SK-N-SH (cell line): ENCODE results near the gene FPR2. TPM values are rescaled to one million over a fixed set of nuclear protein-coding genes. Genes with fewer than 3 reads are reported as not detected.
A peak's percentile ranks its signal among the peaks of the same experiment; 100 is the strongest.

Experiments
- CTCF ChIA-PET: fragments of 300-600, 350-600 bp; formaldehyde crosslinking; extraction: SDS; loops from one replicate; lab custom pipeline; 2021; lab: Yijun Ruan, JAX
- POLR2A ChIA-PET: fragments of 350-600 bp; sonication (Branson Sonifier 250); formaldehyde crosslinking; extraction: SDS; loops from one replicate; lab custom pipeline; 2020; ENCODE audit warnings: antibody characterized with exemption, inconsistent platforms; lab: Yijun Ruan, JAX
- DNase-seq: peaks from one replicate; pipeline ENCODE4 v3.0.0; 2012
- H2AFZ ChIP-seq: fragments of 200-600 bp; sonication (generic); 2 replicates; pipeline ENCODE4 v1.8.1; 2016; ENCODE audit warnings: antibody characterized with exemption, mild to moderate bottlenecking, low read depth
- H3F3A ChIP-seq: fragments of 200-600 bp; sonication (generic); replicated peaks from 2 replicates; pipeline ENCODE3; 2016; ENCODE audit warnings: antibody characterized with exemption, mild to moderate bottlenecking; ENCODE audit not compliant: insufficient read depth
- H3K27ac ChIP-seq, 2 experiments: fragments of 200-500 bp in 1 of 2; fragments of 200-600 bp in 1 of 2; sonication (Bioruptor generic) in 1 of 2; sonication (generic), shearing (Covaris generic) in 1 of 2; 2 replicates each; pipeline versions ENCODE4 v1.5.1 to v1.6.1; 2014 to 2016; ENCODE audit warnings: low read depth in 2 of 2, inconsistent platforms in 1 of 2, low read length in 1 of 2, mild to moderate bottlenecking in 1 of 2, mixed read lengths in 1 of 2
- H3K27me3 ChIP-seq: fragments of 200-600 bp; sonication (generic), shearing (Covaris generic); 2 replicates; pipeline ENCODE4 v1.6.1; 2016; ENCODE audit warnings: mixed run types; ENCODE audit not compliant: insufficient read depth
- H3K36me3 ChIP-seq, 2 experiments: fragments of 200-500 bp in 1 of 2; fragments of 200-600 bp in 1 of 2; sonication (Bioruptor generic) in 1 of 2; sonication (generic) in 1 of 2; replicated peaks in 1 of 2; 2 replicates each; pipeline versions ENCODE3 to v1.5.1; 2014 to 2016; ENCODE audit warnings: low read length in 1 of 2, mild to moderate bottlenecking in 1 of 2; ENCODE audit not compliant: insufficient read depth in 2 of 2, control insufficient read depth in 1 of 2
- H3K4me1 ChIP-seq, 2 experiments: fragments of 200-500 bp in 1 of 2; fragments of 200-600 bp in 1 of 2; sonication (Bioruptor generic) in 1 of 2; sonication (generic), shearing (Covaris generic) in 1 of 2; 2 replicates each; pipeline versions ENCODE4 v1.5.1 to v1.6.1; 2014 to 2016; ENCODE audit warnings: low read depth in 1 of 2, low read length in 1 of 2, mixed run types in 1 of 2; ENCODE audit not compliant: insufficient read depth in 2 of 2, control insufficient read depth in 1 of 2
- H3K4me2 ChIP-seq: fragments of 200-600 bp; sonication (generic), shearing (Covaris generic); 2 replicates; pipeline ENCODE4 v1.6.1; 2017; ENCODE audit warnings: mixed run types
- H3K4me3 ChIP-seq, 2 experiments: fragments of 200-500 bp in 1 of 2; fragments of 200-600 bp in 1 of 2; sonication (Bioruptor generic) in 1 of 2; sonication (generic), shearing (Covaris generic) in 1 of 2; 2 replicates each; pipeline versions ENCODE4 v1.5.1 to v1.8.1; 2014 to 2016; ENCODE audit warnings: low read depth in 2 of 2, inconsistent platforms in 1 of 2, low read length in 1 of 2, mild to moderate bottlenecking in 1 of 2, mixed read lengths in 1 of 2, moderate library complexity in 1 of 2
- H3K79me2 ChIP-seq: fragments of 200-600 bp; sonication (generic); 2 replicates; pipeline ENCODE4 v1.8.1; 2017; ENCODE audit warnings: mild to moderate bottlenecking; ENCODE audit not compliant: insufficient read depth
- H3K9ac ChIP-seq: fragments of 200-600 bp; sonication (generic); 2 replicates; pipeline ENCODE4 v1.6.1; 2017; ENCODE audit warnings: mixed run types
- H3K9me2 ChIP-seq: fragments of 200-600 bp; sonication (generic); 2 replicates; pipeline ENCODE4 v1.6.1; 2017; ENCODE audit warnings: mixed run types
- H3K9me3 ChIP-seq: fragments of 200-600 bp; sonication (generic); 2 replicates; pipeline ENCODE4 v1.6.1; 2017; ENCODE audit warnings: mixed run types, mild to moderate bottlenecking, moderate library complexity
- H4K20me1 ChIP-seq: fragments of 200-600 bp; sonication (generic); 2 replicates; pipeline ENCODE4 v1.6.1; 2017; ENCODE audit warnings: mild to moderate bottlenecking, mixed run types; ENCODE audit not compliant: insufficient read depth
- CTCF ChIP-seq: fragments of 200-600 bp; sonication (generic); IDR thresholded peaks from 2 replicates; pipeline ENCODE4 v1.6.1; 2017; ENCODE audit warnings: antibody characterized with exemption, mild to moderate bottlenecking, moderate library complexity
- EP300 ChIP-seq, 2 experiments: IDR thresholded peaks; 2 replicates each; pipeline versions ENCODE4 v1.4.0 to v1.6.1; 2012; ENCODE audit warnings: borderline replicate concordance in 1 of 2, low read depth in 1 of 2, low read length in 1 of 2
- EZH2phosphoT487 ChIP-seq: fragments of 200-600 bp; sonication (generic); IDR thresholded peaks from 2 replicates; pipeline ENCODE4 v1.6.1; 2017; ENCODE audit warnings: low read depth, mixed run types, mild to moderate bottlenecking, antibody characterized with exemption, moderate library complexity, borderline replicate concordance
- FOSL2 ChIP-seq: IDR thresholded peaks from 2 replicates; pipeline ENCODE4 v1.4.0; 2012; ENCODE audit warnings: low read depth, mild to moderate bottlenecking, moderate library complexity, borderline replicate concordance
- FOXJ3 ChIP-seq: sonication (generic); formaldehyde crosslinking; IDR thresholded peaks from 2 replicates; pipeline ENCODE4 v1.5.1; 2020; ENCODE audit warnings: mild to moderate bottlenecking, missing genetic modification reagents
- FOXM1 ChIP-seq: IDR thresholded peaks from 2 replicates; pipeline ENCODE4 v1.4.0; 2012; ENCODE audit warnings: low read depth, mild to moderate bottlenecking
- GABPA ChIP-seq: IDR thresholded peaks from 2 replicates; pipeline ENCODE4 v1.4.0; 2012; ENCODE audit warnings: low read depth, mild to moderate bottlenecking
- JUND ChIP-seq: IDR thresholded peaks from 2 replicates; pipeline ENCODE4 v1.4.0; 2012
- MAX ChIP-seq: IDR thresholded peaks from 2 replicates; pipeline ENCODE4 v1.4.0; 2012; ENCODE audit warnings: low read depth
- MEF2A ChIP-seq: IDR thresholded peaks from 2 replicates; pipeline ENCODE4 v1.4.0; 2012; ENCODE audit warnings: low read depth, borderline replicate concordance
- MXI1 ChIP-seq: IDR thresholded peaks from 2 replicates; pipeline ENCODE4 v1.6.1; 2012; ENCODE audit warnings: mild to moderate bottlenecking, low read depth, low read length, improper control_type of control experiment
- POLR2AphosphoS5 ChIP-seq: IDR thresholded peaks from 2 replicates; pipeline ENCODE4 v1.6.1; 2012; ENCODE audit warnings: low read depth, low read length
- RAD21 ChIP-seq: IDR thresholded peaks from 2 replicates; pipeline ENCODE4 v1.6.1; 2012; ENCODE audit warnings: mild to moderate bottlenecking, low read length
- RFX5 ChIP-seq: IDR thresholded peaks from 2 replicates; pipeline ENCODE4 v1.6.1; 2012; ENCODE audit warnings: mild to moderate bottlenecking, improper control_type of control experiment, low read length
- SIN3A ChIP-seq: IDR thresholded peaks from 2 replicates; pipeline ENCODE4 v1.6.1; 2012; ENCODE audit warnings: low read depth, mild to moderate bottlenecking, low read length, moderate library complexity, borderline replicate concordance
- SMC3 ChIP-seq: IDR thresholded peaks from 2 replicates; pipeline ENCODE4 v1.6.1; 2012; ENCODE audit warnings: low read depth, low read length, improper control_type of control experiment
- TAF1 ChIP-seq: IDR thresholded peaks from 2 replicates; pipeline ENCODE4 v1.6.1; 2012; ENCODE audit warnings: low read depth, mild to moderate bottlenecking, low read length, moderate library complexity, borderline replicate concordance
- TCF12 ChIP-seq: IDR thresholded peaks from 2 replicates; pipeline ENCODE4 v1.4.0; 2012
- TEAD4 ChIP-seq: IDR thresholded peaks from 2 replicates; pipeline ENCODE4 v1.4.0; 2012; ENCODE audit warnings: mild to moderate bottlenecking, borderline replicate concordance; ENCODE audit not compliant: insufficient read depth
- USF1 ChIP-seq: IDR thresholded peaks from 2 replicates; pipeline ENCODE4 v1.4.0; 2012; ENCODE audit warnings: low read depth, borderline replicate concordance
- YY1 ChIP-seq: IDR thresholded peaks from 2 replicates; pipeline ENCODE4 v1.4.0; 2012; ENCODE audit warnings: low read depth, mild to moderate bottlenecking
- ZBTB33 ChIP-seq: IDR thresholded peaks from 2 replicates; pipeline ENCODE4 v1.4.0; 2012; ENCODE audit warnings: low read depth, borderline replicate concordance
- WGBS: methylation state at CpG from one replicate; pipeline ENCODE4 v1.1.6; 2017; ENCODE audit warnings: low lambda C conversion rate; 5-methylcytosine and 5-hydroxymethylcytosine counted together
- polyA plus RNA-seq, 3 experiments: library from polyadenylated mRNA; depleted of rRNA; stranded (reverse); fragments of >200 nt; gene quantifications; 2 replicates each; pipeline ENCODE4 v1.2.3, GENCODE V29; 2012

Gene FPR2
- polyA plus RNA-seq, 1 of the 3 experiments (the other 2 are of a cell fraction) = not detected

- no peak overlapping the region for H3K9ac ChIP-seq
- no peaks in the 10 kb centered on the region for H3K9me3 ChIP-seq
- no peaks in the 10 kb centered on the region for H3K4me1 ChIP-seq
- TF ChIP-seq RFX5 = no peak
- TF ChIP-seq TEAD4 = no peak
- TF ChIP-seq GABPA = no peak
- TF ChIP-seq FOXJ3 (CRISPR knock-in tag) = no peak
- TF ChIP-seq RAD21 = no peak
- TF ChIP-seq TCF12 = peak; percentile 26; the same call in 1 of the 2 replicates
- no peaks in the 10 kb centered on the region for H3K79me2 ChIP-seq
- no peak for DNase-seq
- no peak overlapping the region for H3K4me2 ChIP-seq
- H4K20me1 ChIP-seq = no peaks in the 10 kb centered on the region
- no peaks in the 10 kb centered on the region for H3K9me2 ChIP-seq
- H3F3A ChIP-seq = peaks cover 3% of the 10 kb centered on the region
- ChIA-PET POLR2A (no interaction called here), CTCF (no interaction called here)
- H3K4me3 ChIP-seq = no peak overlapping the region
- H3K36me3 ChIP-seq = no peaks in the 10 kb centered on the region
- WGBS = 20% methylated on average over 7 of the region's 7 CpGs
- no peak overlapping the region for H2AFZ ChIP-seq
- no peak overlapping the region for H3K27ac ChIP-seq
- H3K27me3 ChIP-seq = peaks cover 42% of the 10 kb centered on the region; the same call in 1 of the 2 replicates
Observed at GRCh38 chr19:51727349-51727880, 33.6 kb upstream of the FPR2 start.

GRCh38 chr19:51729781-51730180 is 31.2 kb upstream of the FPR2 start:
- Histone ChIP-seq H3K4me3 (no peak overlapping the region), H3K4me1 (no peaks in the 10 kb centered on the region), H3F3A (peaks cover 3% of the 10 kb centered on the region), H3K4me2 (no peak overlapping the region), H3K27ac (no peak overlapping the region), H3K9ac (no peak overlapping the region), H4K20me1 (no peaks in the 10 kb centered on the region), H3K9me2 (no peaks in the 10 kb centered on the region), H3K36me3 (no peaks in the 10 kb centered on the region), H3K9me3 (no peaks in the 10 kb centered on the region), H3K79me2 (no peaks in the 10 kb centered on the region), H2AFZ (no peak overlapping the region), H3K27me3 (peaks cover 35% of the 10 kb centered on the region; the same call in 1 of the 2 replicates)
- POLR2A ChIA-PET = no interaction called here
- CTCF ChIA-PET = interaction anchor here (0.6 kb wide), 1 partner anchor 88 kb away, joined by 3 read pairs; no protein-coding TSS in a partner anchor
- DNase-seq = no peak
- TF ChIP-seq YY1 (no peak), TCF12 (no peak), FOXM1 (no peak), MEF2A (no peak), POLR2AphosphoS5 (no peak), FOSL2 (no peak), JUND (no peak), TAF1 (no peak), SIN3A (no peak), EP300 (IDR thresholded peaks at IDR 0.05; ENCODE audit: borderline replicate concordance in 1 of 2, low read depth in 1 of 2, low read length in 1 of 2) (no peak), CTCF (no peak), USF1 (no peak), SMC3 (no peak), ZBTB33 (no peak), FOXJ3 (CRISPR knock-in tag) (no peak), MXI1 (no peak), MAX (no peak), RAD21 (no peak), RFX5 (no peak), EZH2phosphoT487 (no peak)
- WGBS = 0% methylated on average over 2 of the region's 2 CpGs
